Progenitor cell of endocrine pancreas (in vitro differentiated cells): ENCODE data around the gene HMG20A. TPM values are rescaled to one million over a fixed set of nuclear protein-coding genes. Genes with fewer than 3 reads are reported as not detected.

Source experiments
- DNase-seq: peaks from one replicate; pipeline ENCODE4 v3.0.0; 2021; ENCODE audit warnings: low spot score; ENCODE audit not compliant: unreplicated experiment
- H3K27ac Mint-ChIP-seq: 2 replicates; pipeline ENCODE4 v1.8.0; 2021; ENCODE audit warnings: mild to moderate bottlenecking, moderate library complexity, mixed read lengths
- H3K27me3 Mint-ChIP-seq: 2 replicates; pipeline ENCODE4 v1.8.0; 2021; ENCODE audit warnings: mixed read lengths
- H3K36me3 Mint-ChIP-seq: 2 replicates; pipeline ENCODE4 v1.8.0; 2022; ENCODE audit warnings: mixed read lengths; ENCODE audit not compliant: insufficient read depth
- H3K4me1 Mint-ChIP-seq: 2 replicates; pipeline ENCODE4 v1.8.0; 2021; ENCODE audit warnings: low read depth, mixed read lengths
- H3K4me3 Mint-ChIP-seq: 2 replicates; pipeline ENCODE4 v1.8.0; 2021; ENCODE audit warnings: low read depth, mild to moderate bottlenecking, moderate library complexity, mixed read lengths
- H3K9me3 Mint-ChIP-seq: 2 replicates; pipeline ENCODE4 v1.8.0; 2021; ENCODE audit warnings: low read depth, mixed read lengths
- CTCF ChIP-seq: fragments of 200-600 bp; sonication (generic); IDR thresholded peaks from one replicate; pipeline ENCODE4 v1.5.0; 2021; ENCODE audit warnings: antibody characterized with exemption, mild to moderate bottlenecking; ENCODE audit not compliant: unreplicated experiment
- total RNA-seq: library from RNA; stranded (reverse); gene quantifications from 2 replicates; pipeline ENCODE4 v1.2.1, GENCODE V29; 2021

The HMG20A gene
- total RNA-seq, 1 donor from 2014 or later: 46.0 TPM

GRCh38 chr15:77518458-77518857, 97.8 kb downstream of the HMG20A start:
- Mint-ChIP-seq H3K36me3 (no peaks in the 10 kb centered on the region), H3K27ac (no peak overlapping the region), H3K27me3 (no peaks in the 10 kb centered on the region), H3K4me1 (no peaks in the 10 kb centered on the region), H3K4me3 (no peak overlapping the region), H3K9me3 (no peaks in the 10 kb centered on the region)
- no peak for DNase-seq
- TF ChIP-seq CTCF: no peak

GRCh38 chr15:77519540-77519939, 98.9 kb downstream of the HMG20A start:
- no peak overlapping the region for H3K27ac Mint-ChIP-seq
- no peaks in the 10 kb centered on the region for H3K27me3 Mint-ChIP-seq
- no peak overlapping the region for H3K4me3 Mint-ChIP-seq
- no peaks in the 10 kb centered on the region for H3K4me1 Mint-ChIP-seq
- no peak for DNase-seq
- no peak for TF ChIP-seq CTCF
- H3K36me3 Mint-ChIP-seq: no peaks in the 10 kb centered on the region
- no peaks in the 10 kb centered on the region for H3K9me3 Mint-ChIP-seq

GRCh38 chr15:77521206-77521605, 100.5 kb downstream of the HMG20A start:
- H3K4me3 Mint-ChIP-seq: no peak overlapping the region
- H3K9me3 Mint-ChIP-seq: no peaks in the 10 kb centered on the region
- TF ChIP-seq CTCF: no peak
- H3K27ac Mint-ChIP-seq: no peak overlapping the region
- no peaks in the 10 kb centered on the region for H3K27me3 Mint-ChIP-seq
- H3K4me1 Mint-ChIP-seq: peaks cover 2% of the 10 kb centered on the region
- no peak for DNase-seq
- H3K36me3 Mint-ChIP-seq: no peaks in the 10 kb centered on the region

- H3K36me3 Mint-ChIP-seq: no peaks in the 10 kb centered on the region
- DNase-seq: no peak
- H3K4me3 Mint-ChIP-seq: no peak overlapping the region
- H3K4me1 Mint-ChIP-seq: peaks cover 14% of the 10 kb centered on the region
- no peaks in the 10 kb centered on the region for H3K27me3 Mint-ChIP-seq
- TF ChIP-seq CTCF: no peak
- H3K27ac Mint-ChIP-seq: no peak overlapping the region
- H3K9me3 Mint-ChIP-seq: no peaks in the 10 kb centered on the region
These were observed 104.7 kb downstream of the HMG20A start for GRCh38 chr15:77525400-77525811.

- no peak for DNase-seq
- TF ChIP-seq CTCF: no peak
- Mint-ChIP-seq H3K4me1 (peaks cover 14% of the 10 kb centered on the region), H3K27me3 (peaks cover under 1% of the 10 kb centered on the region), H3K4me3 (no peak overlapping the region), H3K27ac (peak overlapping the region; percentile 19), H3K36me3 (no peaks in the 10 kb centered on the region), H3K9me3 (no peaks in the 10 kb centered on the region)
These were observed 105.4 kb downstream of the HMG20A start for GRCh38 chr15:77525907-77526594.
